ENCODE results near the gene LAMP5. TPM values are rescaled to one million over a fixed set of nuclear protein-coding genes. Genes with fewer than 3 reads are reported as not detected.

LAMP5 gene
- total RNA-seq, 2 donors from 2014 or later, result not detected

GRCh38 chr20:9520086-9520485, 5.7 kb downstream of the LAMP5 start:
- ATAC-seq, result no peak

GRCh38 chr20:9523636-9524035, 9.2 kb downstream of the LAMP5 start:
- intact Hi-C loops (cut with DNase I), result no loop called here
- ATAC-seq, result no peak
- DNase-seq, result no peak

More at GRCh38 chr20:9520086-9520485, 5.7 kb downstream of the LAMP5 start:
- no peak for DNase-seq
- intact Hi-C loops (cut with DNase I), result no loop called here

DNA sequence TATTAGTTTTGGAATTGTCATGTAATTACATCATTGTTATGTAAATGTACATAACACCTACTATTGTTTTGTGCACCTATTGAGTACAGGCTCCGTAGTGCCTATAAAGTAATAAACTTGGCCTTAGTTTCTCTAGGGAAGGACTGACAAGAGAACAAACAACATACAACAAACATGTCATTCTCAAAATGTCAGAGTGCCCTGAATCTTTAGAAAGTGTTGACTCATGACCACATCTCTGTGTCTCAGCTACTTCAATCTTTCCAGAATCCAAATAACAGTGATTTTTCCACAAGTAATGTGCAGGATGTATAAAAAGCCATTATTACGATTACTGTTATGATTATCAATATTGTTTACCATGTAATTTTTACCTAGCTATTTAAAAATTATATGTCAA, 17.2 kb downstream of the LAMP5 start:
- DNase-seq, result no peak
- intact Hi-C loops (cut with DNase I), result no loop called here

DNA sequence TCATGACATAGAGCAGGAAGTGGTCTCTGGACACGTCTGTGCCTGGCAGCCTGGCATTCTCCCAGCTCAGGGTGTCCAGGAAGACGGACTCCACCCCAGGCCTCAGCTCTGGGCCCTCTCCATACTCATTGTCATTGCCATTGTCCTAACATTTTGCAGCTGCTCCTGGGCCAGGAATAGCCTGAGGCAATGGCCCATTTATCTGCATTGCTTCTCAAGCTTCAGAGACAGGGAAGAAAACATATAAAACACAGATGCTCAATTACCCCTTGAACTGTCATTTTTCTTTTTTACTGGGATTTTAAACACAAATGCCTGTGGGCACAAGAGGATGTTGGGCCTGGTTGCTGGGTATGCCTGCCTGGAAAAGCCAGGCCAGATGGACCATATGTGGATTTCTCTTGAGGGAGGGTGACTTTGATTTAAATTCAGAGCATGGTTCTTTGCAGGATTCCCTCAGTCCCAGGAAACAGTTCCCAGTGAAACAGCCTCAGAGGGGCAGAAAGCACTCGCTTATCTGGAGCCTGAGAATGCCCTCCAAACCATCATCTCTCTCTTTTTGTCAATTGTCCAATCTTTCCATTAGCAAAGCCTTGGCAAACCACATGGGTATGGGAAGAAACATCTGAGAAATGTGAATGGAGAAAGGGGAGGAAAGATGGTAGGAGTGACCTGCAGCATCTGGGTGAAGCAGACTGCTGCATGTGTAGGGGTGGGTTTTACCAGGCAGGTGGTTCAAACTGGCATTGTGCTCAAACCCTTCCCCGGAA, 17.9 kb downstream of the LAMP5 start:
- ATAC-seq, result no peak
- intact Hi-C loops (cut with DNase I), result no loop called here
- no peak for DNase-seq

More for the DNA sequence above, 17.2 kb downstream of the LAMP5 start:
- no peak for ATAC-seq

GRCh38 chr20:9534025-9534424, 19.6 kb downstream of the LAMP5 start:
- ATAC-seq, result no peak
- DNase-seq, result no peak
- intact Hi-C loops (cut with DNase I), result loop anchor here in 1 of 2 donors (2.0 kb wide), 1 partner anchor 17 kb away; no protein-coding TSS in a partner anchor

GRCh38 chr20:9535449-9535848, 21.1 kb downstream of the LAMP5 start:
- ATAC-seq (no peak), DNase-seq (no peak)
- intact Hi-C loops (cut with DNase I), result loop anchor here in 1 of 2 donors (2.0 kb wide), 1 partner anchor 19 kb away; no protein-coding TSS in a partner anchor

DNA sequence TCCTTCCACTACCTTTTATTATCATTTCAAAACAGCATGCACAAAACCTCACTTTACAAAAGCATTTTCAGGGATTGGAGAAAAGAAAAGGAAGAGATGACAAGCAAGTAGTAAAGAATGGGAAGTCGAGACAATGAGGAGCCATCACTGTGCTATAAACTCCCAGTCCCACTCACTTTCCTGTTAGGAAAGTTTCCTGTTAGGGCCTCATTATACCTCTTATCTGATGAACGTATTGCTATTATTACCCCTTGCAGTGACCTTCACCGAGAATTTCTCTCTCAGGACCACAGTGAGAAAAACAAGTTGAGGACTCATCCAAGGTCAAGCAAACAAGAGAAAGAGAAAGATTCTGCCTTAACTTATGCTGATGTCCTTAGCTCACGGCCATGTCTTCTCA, 28.8 kb downstream of the LAMP5 start:
- intact Hi-C loops (cut with DNase I), result no loop called here
- ATAC-seq, result no peak
- no peak for DNase-seq

DNA sequence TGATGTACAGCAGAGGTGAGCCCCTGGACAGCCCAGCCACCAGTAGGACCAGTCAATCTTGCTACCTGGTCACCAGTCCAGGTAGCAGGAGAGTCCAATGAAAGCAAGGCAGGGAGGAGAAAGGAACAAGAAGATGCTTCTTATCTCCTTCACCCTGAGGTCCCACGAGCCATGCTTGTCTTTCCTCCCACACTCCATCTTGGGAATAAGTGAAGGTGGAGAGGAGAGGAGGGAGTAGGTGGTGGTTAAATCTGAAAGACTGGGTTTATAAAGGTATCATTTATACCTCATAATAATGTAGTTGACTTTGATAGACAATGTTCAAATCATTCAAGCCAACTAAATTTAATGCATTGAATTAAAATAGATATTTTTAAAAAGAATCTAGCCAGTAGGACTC, 35.9 kb downstream of the LAMP5 start:
- intact Hi-C loops (cut with DNase I), result no loop called here
- no peak for ATAC-seq
- DNase-seq, result no peak

DNA sequence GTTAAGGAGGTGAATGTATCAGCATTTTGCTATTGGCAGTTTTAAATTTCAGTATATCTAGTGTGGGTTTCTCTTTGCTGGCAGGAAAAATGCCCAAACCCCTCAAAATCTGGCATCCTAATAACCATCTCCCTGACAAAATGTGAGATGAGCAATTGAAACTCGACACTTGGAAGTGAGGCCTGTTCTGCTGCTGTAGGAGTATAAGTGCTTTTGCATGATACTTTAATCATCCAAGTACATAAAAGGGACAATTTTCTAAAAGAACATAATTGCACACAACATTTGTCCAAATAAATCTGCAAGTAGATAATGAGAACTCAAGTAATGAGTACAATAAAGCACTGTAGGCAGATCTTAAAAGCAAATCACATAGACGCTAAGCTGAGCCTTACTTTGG, 36.5 kb downstream of the LAMP5 start:
- intact Hi-C loops (cut with DNase I), result no loop called here
- DNase-seq, result no peak
- ATAC-seq, result no peak

DNA sequence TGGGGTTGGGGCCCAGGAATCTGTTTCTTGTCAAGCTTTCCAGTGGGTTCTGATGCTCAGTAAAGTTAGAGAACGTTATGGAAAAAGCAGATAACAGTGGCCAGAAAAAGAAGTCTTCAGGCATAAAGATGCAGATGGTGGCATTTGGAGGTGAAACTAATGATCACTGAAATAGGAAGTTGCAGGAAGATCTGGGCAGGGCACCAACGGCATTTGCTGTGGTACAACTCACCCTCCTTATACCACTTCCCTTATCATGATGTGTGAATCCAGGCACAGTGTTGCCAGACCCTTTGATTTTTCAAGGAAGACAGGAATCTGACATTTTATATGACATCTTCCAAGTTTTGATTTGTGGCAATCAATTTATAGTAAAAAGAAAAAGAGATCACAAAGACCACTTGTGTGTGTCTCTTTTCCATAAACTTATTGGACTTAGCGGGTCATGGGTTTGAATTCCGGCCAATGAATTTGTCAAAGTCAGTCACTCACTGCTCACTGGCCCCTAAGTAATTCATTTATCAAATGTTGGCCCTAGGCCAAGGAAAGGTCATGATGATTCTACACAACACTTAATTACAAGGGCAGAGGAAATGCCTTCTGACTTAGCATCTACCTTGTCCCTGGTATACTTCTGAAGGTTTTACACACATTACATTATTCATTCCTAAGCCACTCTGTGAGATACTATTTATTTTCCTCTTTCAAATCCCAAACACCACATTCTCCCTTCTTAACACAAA, 37.6 kb downstream of the LAMP5 start:
- intact Hi-C loops (cut with DNase I), result no loop called here
- ATAC-seq (no peak), DNase-seq (no peak)

DNA sequence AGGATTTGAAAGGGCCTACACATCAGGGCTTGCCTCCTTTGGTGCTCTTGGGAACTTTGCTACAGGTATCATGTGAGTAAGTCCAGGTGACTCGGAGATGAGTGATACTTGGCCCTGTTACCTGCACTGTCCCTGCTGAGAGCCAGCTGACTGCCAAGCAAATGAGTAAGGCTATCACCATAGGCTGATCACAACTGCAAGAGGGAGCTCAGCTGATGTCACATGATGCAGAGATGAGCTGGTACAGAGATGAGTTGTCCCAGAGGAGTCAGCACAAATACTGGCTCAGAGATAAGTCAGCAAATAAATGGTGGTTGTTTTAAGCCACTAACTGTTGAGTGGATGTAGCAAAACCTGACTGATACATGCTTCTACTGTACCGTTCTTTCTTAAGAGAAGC, 41.4 kb downstream of the LAMP5 start:
- no peak for DNase-seq
- intact Hi-C loops (cut with DNase I), result no loop called here
- no peak for ATAC-seq

GRCh38 chr20:9557411-9557810, 43.0 kb downstream of the LAMP5 start:
- no peak for DNase-seq
- no peak for ATAC-seq
- intact Hi-C loops (cut with DNase I), result no loop called here

DNA sequence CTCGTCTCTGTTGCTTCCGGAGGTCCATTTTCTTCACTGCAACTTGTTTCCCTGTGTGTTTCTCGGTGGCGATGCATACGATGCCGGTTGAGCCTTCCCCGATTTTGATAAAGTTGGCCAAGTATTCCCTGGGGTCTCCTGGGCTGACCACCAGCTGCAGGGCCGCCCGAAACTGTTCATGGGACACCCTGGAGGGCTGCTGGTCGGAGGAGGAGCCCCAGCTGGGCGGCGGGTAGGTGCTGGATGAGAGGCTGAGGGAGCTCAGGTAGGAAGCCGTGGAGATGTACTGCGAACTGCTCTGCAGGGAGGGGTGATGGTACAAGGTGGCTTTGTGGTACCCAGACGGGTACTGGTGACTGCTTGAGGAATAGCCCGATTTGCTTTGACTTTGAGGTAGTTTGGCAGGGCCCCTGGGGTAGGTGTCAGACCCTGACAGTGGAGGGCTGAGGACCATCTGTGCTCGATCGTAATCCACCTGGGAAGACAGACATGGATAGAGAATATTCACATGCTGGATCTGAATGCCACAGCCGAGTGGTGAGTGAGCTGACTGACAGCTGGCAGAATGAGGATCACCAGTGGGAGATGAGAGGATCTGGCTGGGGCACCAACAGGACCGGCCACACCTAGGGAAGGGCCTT, 51.6 kb downstream of the LAMP5 start:
- intact Hi-C loops (cut with DNase I), result no loop called here
- ATAC-seq (no peak), DNase-seq (no peak)

- no peak for DNase-seq
- no peak for ATAC-seq
- intact Hi-C loops (cut with DNase I), result no loop called here
These were observed 52.6 kb downstream of the LAMP5 start for GRCh38 chr20:9566977-9567376.

DNA sequence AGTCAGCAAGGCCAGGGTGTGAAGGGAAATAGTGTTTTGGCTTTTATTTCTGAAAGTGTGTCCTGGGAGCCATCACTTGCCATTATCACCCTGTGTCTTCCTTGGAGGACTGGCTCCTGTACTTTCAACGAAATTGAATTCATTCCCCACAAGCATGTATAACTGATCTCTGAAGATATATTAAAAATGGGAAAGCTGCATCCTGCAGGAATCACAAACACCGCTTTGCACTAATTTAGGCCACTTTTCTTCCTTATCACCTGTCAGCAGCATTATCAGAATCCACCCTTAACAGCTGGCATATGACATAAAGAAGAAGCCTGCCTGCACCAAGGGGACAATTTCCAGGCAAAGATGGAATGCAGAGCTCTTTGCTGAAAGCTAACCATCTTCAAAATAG, 56.2 kb downstream of the LAMP5 start:
- DNase-seq, result no peak

DNA sequence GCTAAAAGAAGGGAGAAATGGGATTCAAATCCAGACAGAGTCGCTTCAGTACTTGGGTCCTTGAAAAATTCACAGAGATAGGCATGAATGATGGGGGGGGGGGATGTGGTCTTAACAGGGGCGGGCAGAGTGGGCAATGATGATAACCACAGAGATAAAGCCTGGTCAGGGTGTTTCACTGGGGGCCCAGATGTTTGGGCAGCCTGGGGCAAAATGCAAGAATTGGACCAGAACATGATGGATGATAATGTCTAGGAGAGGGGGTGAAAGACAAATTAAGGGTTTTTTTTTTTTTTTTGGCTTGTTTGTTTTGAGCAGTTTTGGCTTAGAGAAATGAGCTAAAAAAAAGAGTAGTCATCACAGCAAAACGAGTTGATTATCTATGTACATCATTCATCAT, 57.4 kb downstream of the LAMP5 start:
- DNase-seq (no peak), ATAC-seq (no peak)
- intact Hi-C loops (cut with DNase I), result no loop called here

More for the DNA sequence above, 56.2 kb downstream of the LAMP5 start:
- no peak for ATAC-seq
- intact Hi-C loops (cut with DNase I), result no loop called here

- ATAC-seq (no peak), DNase-seq (no peak)
- intact Hi-C loops (cut with DNase I), result no loop called here
These were observed 58.3 kb downstream of the LAMP5 start for GRCh38 chr20:9572670-9573069.

DNA sequence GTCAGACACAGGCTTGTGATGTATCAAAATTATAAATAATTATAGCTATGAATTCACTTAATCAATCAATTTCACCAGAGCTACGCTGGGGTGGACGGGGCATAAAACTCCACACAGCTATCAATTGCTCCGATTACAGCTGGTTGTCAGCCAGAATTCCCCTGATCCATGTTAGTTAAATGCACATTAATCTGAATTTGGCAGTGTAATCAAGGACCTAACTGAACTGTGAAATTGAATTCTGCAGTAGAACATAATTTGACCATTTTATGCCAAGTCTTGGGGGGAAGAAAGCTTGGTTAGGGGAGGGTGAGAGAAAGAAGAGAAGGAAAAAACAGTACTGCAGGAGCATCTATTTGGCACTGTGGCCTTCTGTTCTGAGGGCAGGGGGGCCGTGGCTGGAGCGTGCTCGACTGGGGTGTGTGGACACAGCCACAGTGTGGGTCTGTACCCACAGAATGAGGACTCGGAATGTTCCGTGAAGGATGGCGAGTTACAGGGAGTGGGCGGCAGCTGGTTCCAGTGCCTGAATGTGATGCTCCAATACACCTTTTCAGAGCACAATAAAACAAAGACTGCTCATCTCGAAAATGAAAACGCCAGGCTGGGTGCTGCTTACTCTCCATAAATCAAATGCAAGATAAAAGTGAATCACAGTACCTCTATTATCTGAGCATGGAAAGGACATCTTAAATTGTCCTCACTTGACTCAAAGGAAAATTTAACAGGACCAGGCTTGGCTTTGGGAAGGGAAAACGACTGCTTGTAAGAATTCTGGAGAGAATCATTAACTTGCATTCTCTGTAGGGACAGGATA, 59.2 kb downstream of the LAMP5 start:
- DNase-seq (no peak), ATAC-seq (no peak)
- intact Hi-C loops (cut with DNase I), result no loop called here

DNA sequence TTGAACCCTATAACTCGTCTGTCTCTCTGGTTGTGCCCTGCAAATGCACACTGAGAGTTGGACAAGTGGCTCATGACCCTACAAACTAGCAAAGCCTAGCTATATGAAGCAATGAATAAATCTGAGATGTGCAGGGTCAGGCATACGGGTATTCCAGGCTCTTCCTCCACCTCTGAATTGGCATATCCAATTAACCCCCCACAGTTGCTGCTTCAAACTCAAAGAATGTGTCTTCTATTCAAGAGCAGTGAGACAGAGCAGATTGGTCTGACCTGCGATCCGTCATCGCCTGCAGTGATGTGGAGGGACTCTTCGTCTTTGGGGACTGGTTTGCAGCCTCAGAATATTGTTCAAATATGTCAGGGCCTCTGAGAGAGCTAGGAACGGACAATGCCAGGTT, 59.8 kb downstream of the LAMP5 start:
- DNase-seq (no peak), ATAC-seq (no peak)
- intact Hi-C loops (cut with DNase I), result no loop called here
